Osteoblast (primary cell): Measurements from ENCODE around the gene EIF3I. TPM values are rescaled to one million over a fixed set of nuclear protein-coding genes. Genes with fewer than 3 reads are reported as not detected.

Source experiments
- DNase-seq: peaks from one replicate; pipeline ENCODE4 v3.0.0; 2011; ENCODE audit warnings: low spot score, mixed read lengths; ENCODE audit not compliant: insufficient read length; ENCODE audit errors: missing footprints
- H2AFZ ChIP-seq: 2 replicates; pipeline ENCODE4 v1.6.0; 2011; ENCODE audit warnings: mild to moderate bottlenecking, low read length
- H3K27ac ChIP-seq: 2 replicates; pipeline ENCODE4 v1.5.1; 2011; ENCODE audit warnings: mild to moderate bottlenecking, low read depth, low read length, moderate library complexity
- H3K27me3 ChIP-seq: 2 replicates; pipeline ENCODE4 v1.6.0; 2012; ENCODE audit warnings: mild to moderate bottlenecking, control low read depth, inconsistent platforms, low read length, moderate library complexity; ENCODE audit not compliant: insufficient read depth
- H3K36me3 ChIP-seq: 2 replicates; pipeline ENCODE4 v1.5.1; 2011; ENCODE audit warnings: mild to moderate bottlenecking, low read length, control low read depth, moderate library complexity; ENCODE audit not compliant: insufficient read depth
- H3K4me1 ChIP-seq: 2 replicates; pipeline ENCODE4 v1.5.1; 2011; ENCODE audit warnings: mild to moderate bottlenecking, low read length, control low read depth, moderate library complexity; ENCODE audit not compliant: insufficient read depth
- H3K4me2 ChIP-seq: 2 replicates; pipeline ENCODE4 v1.6.0; 2011; ENCODE audit warnings: mild to moderate bottlenecking, low read length; ENCODE audit not compliant: insufficient read depth
- H3K4me3 ChIP-seq: fragments of 200-600 bp; sonication (generic); 3 replicates; pipeline ENCODE4 v1.5.1; 2012; ENCODE audit warnings: mild to moderate bottlenecking, low read length, inconsistent platforms; ENCODE audit not compliant: insufficient read depth
- H3K79me2 ChIP-seq: 2 replicates; pipeline ENCODE4 v1.6.0; 2012; ENCODE audit warnings: mild to moderate bottlenecking, low read length, control low read depth, inconsistent platforms; ENCODE audit not compliant: insufficient read depth
- H3K9me3 ChIP-seq: 2 replicates; pipeline ENCODE4 v1.5.1; 2011; ENCODE audit warnings: low read depth, low read length, control low read depth
- H4K20me1 ChIP-seq: 2 replicates; pipeline ENCODE4 v1.6.0; 2012; ENCODE audit warnings: mild to moderate bottlenecking, low read length, control low read depth; ENCODE audit not compliant: insufficient read depth
- total RNA-seq: library from RNA; depleted of rRNA; stranded (reverse); fragments of >200 nt; gene quantifications from 2 replicates; pipeline ENCODE4 v1.2.3, GENCODE V29; 2012
- TF ChIP-seq, protein P1 (sequence below): IDR thresholded peaks from 2 replicates; pipeline ENCODE4 v1.5.1; 2011; ENCODE audit warnings: mild to moderate bottlenecking, low read depth, low read length, moderate library complexity; ENCODE audit errors: extremely low read depth

EIF3I gene
- total RNA-seq, 1 donor = 253 TPM

DNA sequence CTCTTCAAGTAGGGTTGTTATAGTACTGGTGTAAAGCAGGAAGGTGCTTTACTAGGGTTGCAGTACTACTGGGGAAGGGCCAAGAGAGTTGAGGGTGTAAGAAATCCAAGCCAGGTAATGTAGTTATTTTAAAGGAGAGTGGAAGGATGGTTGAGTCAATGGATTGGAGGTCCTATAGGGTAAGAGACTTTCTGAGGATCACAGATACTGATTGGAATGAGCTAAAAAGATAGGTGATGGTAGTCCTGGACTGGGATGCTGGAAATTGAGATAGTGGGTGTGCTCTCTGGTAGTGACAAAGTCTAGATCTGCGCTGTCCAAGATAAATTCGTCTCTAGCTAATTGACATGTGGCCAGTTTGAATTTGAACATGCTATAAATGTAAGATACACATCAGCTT lies 35.7 kb upstream of the EIF3I start:
- Histone ChIP-seq H3K4me3 (no peak overlapping the region), H3K36me3 (peaks cover 82% of the 10 kb centered on the region), H3K27me3 (no peaks in the 10 kb centered on the region), H3K4me2 (no peak overlapping the region), H3K9me3 (no peaks in the 10 kb centered on the region), H3K79me2 (peaks cover 81% of the 10 kb centered on the region), H2AFZ (no peak overlapping the region), H4K20me1 (peaks cover 71% of the 10 kb centered on the region), H3K27ac (no peak overlapping the region), H3K4me1 (peaks cover 8% of the 10 kb centered on the region)
- TF ChIP-seq, protein P1, sequence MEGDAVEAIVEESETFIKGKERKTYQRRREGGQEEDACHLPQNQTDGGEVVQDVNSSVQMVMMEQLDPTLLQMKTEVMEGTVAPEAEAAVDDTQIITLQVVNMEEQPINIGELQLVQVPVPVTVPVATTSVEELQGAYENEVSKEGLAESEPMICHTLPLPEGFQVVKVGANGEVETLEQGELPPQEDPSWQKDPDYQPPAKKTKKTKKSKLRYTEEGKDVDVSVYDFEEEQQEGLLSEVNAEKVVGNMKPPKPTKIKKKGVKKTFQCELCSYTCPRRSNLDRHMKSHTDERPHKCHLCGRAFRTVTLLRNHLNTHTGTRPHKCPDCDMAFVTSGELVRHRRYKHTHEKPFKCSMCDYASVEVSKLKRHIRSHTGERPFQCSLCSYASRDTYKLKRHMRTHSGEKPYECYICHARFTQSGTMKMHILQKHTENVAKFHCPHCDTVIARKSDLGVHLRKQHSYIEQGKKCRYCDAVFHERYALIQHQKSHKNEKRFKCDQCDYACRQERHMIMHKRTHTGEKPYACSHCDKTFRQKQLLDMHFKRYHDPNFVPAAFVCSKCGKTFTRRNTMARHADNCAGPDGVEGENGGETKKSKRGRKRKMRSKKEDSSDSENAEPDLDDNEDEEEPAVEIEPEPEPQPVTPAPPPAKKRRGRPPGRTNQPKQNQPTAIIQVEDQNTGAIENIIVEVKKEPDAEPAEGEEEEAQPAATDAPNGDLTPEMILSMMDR = no peak
- DNase-seq = no peak

GRCh38 chr1:32187850-32188249 lies 34.4 kb upstream of the EIF3I start:
- Histone ChIP-seq H2AFZ (no peak overlapping the region), H3K27ac (no peak overlapping the region), H3K9me3 (no peaks in the 10 kb centered on the region), H3K27me3 (no peaks in the 10 kb centered on the region), H3K4me1 (no peaks in the 10 kb centered on the region), H3K4me3 (no peak overlapping the region), H3K36me3 (peaks cover 87% of the 10 kb centered on the region), H3K79me2 (peaks cover 76% of the 10 kb centered on the region), H3K4me2 (no peak overlapping the region), H4K20me1 (peaks cover 69% of the 10 kb centered on the region)
- DNase-seq = no peak
- TF ChIP-seq, protein P1 = no peak

DNA sequence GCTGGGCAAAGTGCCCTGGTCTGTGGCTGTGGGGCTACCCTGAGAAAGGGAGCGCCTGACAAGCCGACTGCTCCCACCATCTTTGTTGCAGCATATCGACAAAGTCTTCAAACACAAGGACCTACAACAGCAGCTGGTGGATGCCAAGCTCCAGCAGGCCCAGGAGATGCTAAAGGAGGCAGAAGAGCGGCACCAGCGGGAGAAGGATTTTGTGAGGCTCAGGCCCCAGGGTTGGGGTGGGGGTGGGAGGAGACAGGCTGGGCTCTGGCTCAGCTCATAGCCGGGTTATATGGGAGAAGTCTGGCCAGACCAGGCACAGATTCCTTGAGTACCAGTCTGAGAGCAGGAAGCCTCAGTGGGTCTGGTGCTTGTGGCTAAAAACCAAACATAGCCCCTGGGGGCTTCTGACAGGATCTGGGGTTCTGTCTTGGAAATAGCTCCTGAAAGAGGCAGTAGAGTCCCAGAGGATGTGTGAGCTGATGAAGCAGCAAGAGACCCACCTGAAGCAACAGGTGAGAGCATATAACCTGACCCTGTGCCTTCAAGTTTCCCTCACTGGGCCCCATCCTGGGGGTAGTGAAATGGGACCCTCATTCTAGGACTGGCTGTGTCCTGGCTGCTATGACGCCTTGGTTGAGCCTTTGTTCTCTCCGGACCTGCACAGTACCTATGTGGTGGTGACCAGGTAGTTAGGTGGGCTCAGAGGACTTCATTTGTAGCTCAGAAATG lies 29.8 kb upstream of the EIF3I start:
- H3K4me2 ChIP-seq = no peak overlapping the region

GRCh38 chr1:32194984-32195383 lies 27.2 kb upstream of the EIF3I start:
- H3K27me3 ChIP-seq = no peaks in the 10 kb centered on the region
- peaks cover 14% of the 10 kb centered on the region for H3K79me2 ChIP-seq
- peaks cover 17% of the 10 kb centered on the region for H3K4me1 ChIP-seq
- H3K36me3 ChIP-seq = peaks cover 89% of the 10 kb centered on the region
- H3K4me3 ChIP-seq = no peak overlapping the region
- H3K4me2 ChIP-seq = no peak overlapping the region
- H4K20me1 ChIP-seq = peaks cover 45% of the 10 kb centered on the region
- no peak for DNase-seq
- H3K27ac ChIP-seq = no peak overlapping the region
- TF ChIP-seq, protein P1 = no peak
- no peaks in the 10 kb centered on the region for H3K9me3 ChIP-seq
- no peak overlapping the region for H2AFZ ChIP-seq

More for the DNA sequence above, 29.8 kb upstream of the EIF3I start:
- Histone ChIP-seq H3K9me3 (no peaks in the 10 kb centered on the region), H3K27me3 (no peaks in the 10 kb centered on the region), H3K4me1 (peaks cover 9% of the 10 kb centered on the region), H3K36me3 (peaks cover 98% of the 10 kb centered on the region), H4K20me1 (peaks cover 61% of the 10 kb centered on the region), H3K79me2 (peaks cover 35% of the 10 kb centered on the region), H3K27ac (no peak overlapping the region), H2AFZ (no peak overlapping the region), H3K4me3 (no peak overlapping the region)
- no peak for DNase-seq
- TF ChIP-seq, protein P1 = no peak
